GM18870 (cell line): Measurements from ENCODE around the gene CERCAM.
"Not testable (repeated sequence)": the region's sequence is repeated elsewhere in the genome, so short reads cannot be mapped to it uniquely, and the experiment has no call there.

Experiments used
- ATAC-seq: cut with Tn5 transposase; IDR thresholded peaks from one replicate; pipeline ENCODE4 v1.9.1; 2021; ENCODE audit warnings: moderate library complexity; ENCODE audit not compliant: unreplicated experiment

The CERCAM gene

DNA sequence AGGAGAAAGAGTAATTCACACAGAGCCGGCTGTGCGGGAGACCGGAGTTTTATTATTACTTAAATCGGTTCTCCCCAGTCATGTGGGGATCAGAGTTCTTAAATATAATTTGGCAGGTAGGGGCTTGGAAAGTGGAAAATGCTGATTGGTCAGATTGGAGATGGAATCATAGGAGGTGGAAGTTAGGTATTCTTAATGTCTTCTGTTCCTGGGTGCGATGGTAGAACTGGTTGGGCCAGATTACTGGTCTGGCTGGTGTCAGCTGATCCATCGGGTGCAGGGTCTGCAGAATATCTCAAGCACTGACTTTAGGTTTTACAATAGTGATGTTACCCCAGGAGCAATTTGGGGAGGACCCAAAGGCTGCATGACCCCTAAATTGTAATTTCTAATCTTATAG, 4.6 kb upstream of the CERCAM start:
- no peak for ATAC-seq

DNA sequence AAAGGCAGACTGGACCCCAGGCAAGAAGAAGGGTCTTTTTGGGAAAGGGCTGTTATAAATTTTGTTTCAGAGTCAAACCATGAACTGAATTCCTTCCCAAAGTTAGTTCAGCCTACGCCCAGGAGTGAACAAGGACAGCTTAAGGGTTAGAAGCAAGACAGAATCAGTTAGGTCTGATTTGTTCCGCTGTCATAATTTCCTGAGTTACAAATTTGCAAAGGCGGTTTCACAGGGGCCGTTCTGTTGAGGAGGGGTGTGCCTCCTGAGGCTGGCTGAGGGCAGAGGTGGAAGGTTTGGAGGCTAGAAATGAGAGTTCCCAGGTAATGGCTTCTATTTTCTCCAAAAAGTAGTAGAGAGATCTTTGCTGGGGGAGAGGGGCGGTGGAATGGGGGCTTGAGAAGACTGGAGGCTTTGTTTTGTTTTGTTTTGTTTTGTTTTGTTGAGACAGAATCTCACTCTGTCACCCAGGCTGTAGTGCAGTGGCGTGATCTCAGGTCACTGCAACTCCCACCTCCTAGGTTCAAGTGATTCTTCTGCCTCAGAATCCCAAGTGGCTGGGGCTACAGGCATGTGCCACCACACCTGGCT, 4.1 kb upstream of the CERCAM start:
- ATAC-seq = no peak

DNA sequence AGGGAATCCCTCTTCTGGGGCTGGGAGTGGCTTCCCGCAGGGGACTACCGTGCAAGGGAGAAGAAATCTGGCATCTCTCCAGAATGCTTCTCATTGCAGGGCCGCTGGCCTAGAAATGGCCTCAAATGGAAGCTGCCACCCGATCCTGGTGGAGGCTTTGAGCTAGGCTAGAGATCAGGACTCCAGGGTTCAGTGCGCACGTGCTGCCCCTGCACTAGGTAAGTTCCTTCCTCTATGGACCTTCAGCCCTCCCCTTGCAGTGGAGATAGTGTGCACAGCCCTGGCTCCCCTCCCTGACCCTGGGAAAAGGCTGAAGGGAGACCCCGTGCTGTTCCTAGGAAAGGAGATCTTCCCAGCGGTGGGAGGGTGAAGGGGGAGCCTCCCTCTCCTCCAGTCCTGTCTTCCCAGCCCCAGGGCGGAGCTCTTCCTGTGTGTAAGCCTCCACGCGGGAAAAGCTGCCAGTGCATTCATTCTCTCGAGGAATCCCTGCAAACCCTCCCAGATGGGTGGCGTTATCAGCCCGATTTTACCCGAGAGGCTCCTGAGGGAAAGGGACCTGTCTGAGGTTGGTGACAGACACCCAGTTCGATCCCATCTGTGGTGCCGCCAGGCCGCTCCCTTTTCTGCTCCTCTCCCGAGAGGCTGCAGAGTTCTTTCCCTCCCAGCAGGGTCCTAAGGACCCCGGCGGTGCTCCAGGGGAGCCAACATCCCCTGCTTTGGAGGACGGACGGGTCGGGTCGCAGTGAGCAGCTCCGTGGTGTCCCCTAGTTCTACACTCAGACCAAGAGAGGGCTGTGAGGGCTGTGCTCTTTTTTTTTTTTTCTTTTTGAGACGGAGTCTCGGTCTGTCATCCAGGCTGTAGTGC, 1.4 kb upstream of the CERCAM start:
- no peak for ATAC-seq

DNA sequence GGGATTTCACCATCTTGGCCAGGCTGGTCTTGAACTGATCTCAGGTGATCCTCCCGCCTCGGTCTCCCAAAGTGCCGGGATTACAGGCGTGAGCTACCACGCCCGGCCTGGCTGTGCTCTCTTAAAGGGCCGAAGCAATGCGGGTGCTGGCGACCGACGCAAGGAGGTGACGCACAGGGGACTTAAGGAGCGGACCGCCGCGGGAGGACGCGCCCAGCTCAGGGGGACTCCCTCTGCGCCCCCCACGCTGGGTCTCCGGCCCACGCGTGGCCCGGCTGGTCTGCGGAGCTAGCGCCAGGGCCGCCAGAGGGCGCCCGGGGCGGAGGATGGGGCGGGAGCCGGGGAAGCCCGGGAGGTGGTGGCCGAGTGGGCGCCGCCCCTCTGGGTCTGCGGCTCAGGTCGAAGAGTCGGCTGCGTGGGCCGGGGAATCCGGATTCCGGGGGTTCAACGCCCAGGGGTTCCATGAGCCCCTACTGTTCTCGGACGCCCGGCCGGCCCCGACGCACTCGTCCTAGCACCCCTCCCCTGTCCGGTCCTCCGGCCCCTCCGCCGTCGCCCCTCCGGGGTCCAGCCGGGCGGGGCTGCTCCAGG, 502 bp upstream of the CERCAM start:
- no peak for ATAC-seq

DNA sequence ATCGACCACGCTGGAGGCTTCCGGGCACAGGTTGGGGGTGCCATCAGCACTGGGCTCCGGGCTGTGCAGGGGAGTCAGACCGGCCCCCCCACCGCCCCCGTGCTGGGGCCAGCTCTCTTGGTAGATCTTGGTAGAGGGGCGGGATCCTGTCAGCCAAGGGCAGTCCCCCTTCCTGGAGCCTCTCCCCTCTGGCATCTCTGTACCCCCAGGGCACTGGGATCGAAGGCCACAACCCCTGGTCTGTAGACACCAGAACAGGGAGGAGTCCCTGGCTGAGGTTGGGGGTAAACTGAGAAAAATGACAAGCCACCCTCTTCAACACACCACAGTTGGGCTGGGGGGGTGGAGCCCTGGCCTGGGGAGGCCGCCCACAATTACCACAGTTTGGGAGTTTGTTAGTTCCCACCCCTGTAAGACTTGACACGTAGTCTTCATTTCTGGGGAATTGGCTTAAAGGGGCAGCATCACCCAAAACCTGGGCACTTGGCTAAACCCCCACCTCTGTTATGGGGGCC, 882 bp downstream of the CERCAM start:
- no peak for ATAC-seq

DNA sequence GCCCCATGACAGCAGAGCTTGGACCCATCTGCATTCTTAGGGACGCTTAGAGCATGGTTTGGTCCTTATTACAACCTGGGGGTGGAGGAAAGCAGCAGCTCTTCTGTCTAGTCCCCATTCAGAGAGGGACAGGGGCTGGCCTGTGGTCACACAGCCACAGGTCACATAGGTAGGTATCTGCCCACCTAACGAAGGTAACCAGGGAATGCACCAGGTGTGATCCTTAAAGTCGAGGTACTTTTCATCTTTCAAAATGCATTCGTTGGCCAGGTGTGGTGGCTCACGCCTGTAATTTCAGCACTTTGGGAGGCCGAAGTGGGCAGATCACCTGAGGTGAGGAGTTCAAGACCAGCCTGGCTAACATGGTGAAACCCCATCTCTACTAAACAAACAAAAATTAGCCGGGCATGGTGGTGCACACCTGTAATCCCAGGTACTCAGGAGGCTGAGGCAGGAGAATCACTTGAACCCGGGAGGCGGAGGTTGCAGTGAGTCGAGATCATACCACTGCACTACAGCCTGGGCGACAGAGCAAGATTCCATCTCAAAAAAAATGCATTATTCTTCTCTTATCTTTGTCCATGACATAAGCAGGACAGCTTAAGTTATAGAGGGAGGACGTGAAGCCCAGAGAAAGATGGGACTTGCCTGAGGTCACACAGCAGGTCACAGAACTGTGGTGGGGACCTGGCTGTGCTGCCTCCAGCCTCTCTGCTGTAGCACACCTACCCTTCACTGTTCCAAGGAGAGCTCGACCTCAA, 1.5 kb downstream of the CERCAM start:
- ATAC-seq = not testable (repeated sequence)

DNA sequence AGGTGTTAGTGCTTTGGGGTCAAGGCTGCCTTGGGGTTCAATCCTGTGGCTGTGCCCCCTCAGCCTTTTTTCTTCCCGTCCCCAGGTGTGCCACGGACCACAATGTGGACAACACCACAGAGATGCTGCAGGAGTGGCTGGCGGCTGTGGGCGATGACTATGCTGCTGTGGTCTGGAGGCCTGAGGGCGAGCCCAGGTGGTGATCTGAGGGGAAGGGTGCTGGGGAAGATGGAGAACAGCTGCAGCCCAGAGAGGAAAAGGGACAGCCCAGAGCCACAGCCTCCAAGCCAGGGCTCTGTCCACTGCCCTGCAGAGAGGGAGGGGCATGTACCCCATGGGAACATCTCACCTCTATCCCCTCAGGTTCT, 2.1 kb downstream of the CERCAM start:
- no peak for ATAC-seq

DNA sequence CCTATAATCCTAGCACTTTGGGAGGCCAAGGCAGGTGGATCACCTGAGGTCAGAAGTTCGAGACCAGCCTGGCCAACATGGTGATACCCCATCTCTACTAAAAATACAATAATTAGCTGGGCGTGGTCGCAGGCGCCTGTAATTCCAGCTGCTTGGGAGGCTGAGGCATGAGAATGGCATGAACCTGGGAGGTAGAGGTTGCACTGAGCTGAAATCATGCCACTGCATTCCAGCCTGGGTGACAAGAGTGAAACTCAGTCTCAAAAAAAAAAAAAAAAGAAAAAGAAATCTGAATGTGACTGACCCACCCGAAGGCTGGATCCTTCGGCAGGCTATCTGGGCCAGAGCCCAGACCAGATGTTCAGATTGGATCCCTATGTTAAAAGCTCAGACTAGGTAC, 2.7 kb downstream of the CERCAM start:
- not testable (repeated sequence) for ATAC-seq

DNA sequence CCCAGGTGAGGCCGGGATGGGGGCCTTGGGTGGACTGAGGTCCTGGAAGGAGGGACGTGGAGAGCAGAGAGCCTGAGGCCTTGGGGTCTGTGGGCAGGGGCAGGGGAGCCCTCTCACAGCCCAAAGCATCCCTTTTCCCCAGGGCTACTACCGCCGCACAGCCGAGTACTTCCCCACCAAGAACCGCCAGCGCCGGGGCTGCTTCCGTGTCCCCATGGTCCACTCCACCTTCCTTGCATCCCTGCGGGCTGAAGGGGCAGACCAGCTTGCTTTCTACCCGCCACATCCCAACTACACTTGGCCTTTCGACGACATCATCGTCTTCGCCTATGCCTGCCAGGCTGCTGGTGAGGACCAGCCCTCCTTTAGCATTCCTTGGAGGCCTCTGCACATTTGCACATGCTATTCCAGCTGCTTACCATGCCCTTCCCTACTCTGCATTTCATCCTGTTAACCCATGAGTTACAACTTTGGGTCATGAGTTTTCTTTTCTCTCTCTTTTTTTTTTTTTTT, 3.7 kb downstream of the CERCAM start:
- no peak for ATAC-seq

DNA sequence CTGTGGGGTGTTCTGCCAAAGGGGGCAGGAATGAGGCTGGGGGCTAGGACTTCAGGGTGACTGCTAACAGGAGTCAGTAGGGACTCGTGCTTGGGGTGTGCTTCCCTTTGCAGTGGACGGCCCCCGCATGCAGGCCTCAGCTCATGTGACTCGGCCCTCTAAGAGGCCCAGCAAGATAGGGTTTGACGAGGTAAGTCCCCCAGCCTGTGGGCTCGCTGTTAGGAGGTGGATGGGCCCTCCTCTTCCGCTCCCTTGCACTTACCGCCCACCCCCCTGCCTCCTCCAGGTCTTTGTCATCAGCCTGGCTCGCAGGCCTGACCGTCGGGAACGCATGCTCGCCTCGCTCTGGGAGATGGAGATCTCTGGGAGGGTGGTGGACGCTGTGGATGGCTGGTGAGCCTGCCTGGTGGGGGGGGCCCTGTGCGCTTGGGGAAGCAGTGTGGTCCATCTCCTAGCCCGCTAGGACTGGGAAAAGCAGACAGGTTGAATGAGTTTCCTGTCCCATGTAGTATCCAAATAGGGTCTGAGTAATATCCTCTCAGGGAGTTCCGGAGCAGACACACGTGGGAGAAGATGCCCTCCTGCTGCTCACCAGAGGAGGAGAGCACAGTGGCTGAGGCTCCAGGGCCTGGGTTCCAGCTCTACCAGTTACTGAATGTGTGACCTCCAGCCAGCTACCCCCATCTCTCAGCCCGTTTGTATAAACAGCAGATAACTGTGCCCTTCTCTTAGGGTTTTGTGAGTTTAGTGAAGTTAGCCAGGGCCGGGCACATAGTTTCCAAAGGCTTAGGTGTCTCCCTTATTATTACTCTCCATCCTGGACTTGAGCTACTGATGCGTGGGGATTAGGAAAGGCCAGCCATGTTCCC, 8.2 kb downstream of the CERCAM start:
- ATAC-seq = no peak

DNA sequence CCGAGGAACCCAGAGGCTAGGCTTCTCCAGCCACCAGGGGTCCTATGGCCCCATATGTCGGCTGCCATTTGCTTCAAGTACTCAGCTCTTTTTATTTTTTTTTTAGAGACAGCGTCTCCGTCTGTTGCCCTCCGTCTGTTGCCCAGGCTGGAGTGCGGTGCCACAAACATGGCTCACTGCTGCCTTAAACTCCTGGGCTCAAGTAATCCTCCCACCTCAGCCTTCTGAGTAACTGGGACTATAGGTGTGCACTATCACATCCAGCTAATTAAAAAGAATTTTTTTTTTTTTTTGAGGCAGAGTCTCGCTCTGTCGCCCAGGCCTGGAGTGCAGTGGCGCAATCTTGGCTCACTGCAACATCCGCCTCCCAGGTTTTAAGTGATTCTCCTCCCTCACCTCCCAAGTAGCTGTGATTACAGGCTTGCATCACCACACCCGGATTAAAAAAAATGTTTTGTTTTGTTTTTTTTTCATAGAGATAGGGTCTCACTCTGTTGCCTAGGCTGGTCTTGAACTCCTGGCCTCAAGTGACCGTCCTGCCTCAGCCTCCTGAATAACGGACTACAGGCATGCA, 8.9 kb downstream of the CERCAM start:
- no peak for ATAC-seq

DNA sequence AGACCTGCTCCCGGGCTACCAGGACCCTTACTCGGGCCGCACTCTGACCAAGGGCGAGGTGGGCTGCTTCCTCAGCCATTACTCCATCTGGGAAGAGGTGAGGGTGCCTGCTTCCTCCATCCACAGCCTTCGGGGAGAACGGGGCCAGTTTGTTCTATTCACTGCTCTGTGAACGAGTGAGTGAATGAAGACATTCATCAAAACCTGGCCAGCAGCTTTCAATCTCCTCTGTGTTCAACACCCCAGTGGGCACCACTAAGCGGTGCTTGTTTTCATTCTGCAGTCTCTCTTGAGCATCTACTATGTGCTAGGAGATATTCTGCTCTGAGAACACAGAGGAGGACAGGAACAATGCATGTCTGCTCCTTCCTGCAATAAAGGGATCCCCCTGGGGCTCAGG, 10.6 kb downstream of the CERCAM start:
- ATAC-seq = no peak

DNA sequence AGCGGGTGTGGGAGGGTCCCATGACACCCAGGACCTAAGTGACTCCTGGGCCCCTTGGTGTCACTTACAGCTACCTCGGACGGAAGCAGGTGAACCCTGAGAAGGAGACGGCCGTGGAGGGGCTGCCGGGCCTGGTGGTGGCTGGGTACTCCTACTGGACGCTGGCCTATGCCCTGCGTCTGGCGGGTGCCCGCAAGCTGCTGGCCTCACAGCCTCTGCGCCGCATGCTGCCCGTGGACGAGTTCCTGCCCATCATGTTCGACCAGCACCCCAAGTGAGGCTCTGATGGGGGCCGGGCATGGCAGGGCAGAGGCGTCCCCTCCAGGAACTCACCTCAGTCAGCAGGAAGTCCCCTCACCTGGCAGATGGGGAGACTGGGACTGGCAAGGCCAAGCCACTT, 13.7 kb downstream of the CERCAM start:
- ATAC-seq = no peak

DNA sequence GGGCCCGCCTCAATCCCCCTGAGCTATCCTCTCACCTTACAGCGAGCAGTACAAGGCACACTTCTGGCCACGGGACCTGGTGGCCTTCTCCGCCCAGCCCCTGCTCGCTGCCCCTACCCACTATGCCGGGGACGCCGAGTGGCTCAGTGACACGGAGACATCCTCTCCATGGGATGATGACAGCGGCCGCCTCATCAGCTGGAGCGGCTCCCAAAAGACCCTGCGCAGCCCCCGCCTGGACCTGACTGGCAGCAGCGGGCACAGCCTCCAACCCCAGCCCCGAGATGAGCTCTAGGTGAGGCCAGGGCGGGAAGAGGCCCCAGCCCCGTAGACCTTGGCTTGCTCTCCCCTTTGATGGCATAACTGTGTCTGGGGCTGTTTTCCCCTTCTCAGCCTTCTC, 15.0 kb downstream of the CERCAM start:
- no peak for ATAC-seq

DNA sequence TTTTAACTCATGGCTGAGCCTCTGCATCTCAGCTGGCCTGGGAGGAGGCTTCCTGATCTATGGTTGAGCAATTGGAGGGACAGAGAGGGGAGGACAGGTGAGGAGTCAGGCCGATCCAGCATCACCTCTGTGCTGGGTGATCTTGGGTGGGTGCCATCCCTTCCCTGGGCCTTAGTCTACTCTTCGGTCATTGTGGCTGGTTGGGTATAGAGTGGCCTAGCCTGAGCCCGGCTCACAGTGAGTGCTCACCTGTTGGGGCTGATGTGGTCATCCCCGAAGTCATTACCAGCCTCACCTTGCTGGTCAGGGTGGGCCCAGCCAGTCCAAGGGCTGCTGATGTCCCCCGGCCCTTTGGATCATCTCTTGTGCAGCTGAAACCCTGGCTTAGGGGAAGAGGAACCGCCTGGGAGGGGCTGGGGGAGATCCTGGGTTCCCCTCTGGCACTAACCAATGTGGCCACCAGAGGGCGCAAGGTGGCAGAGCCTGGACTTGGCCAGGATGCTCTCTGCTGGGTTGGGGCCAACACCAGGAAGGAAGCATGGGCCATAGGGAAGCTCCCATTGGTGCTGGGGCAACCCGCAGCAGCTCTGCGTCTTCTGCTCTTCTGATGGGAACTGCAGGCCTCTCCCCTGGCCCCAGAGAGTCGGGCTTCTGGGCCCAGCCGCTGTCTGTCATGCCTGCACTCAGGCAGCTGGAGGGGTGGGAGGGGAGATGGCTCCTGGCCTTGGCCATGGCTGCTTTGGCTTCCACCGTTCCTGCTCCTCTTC, 17.9 kb downstream of the CERCAM start:
- no peak for ATAC-seq

DNA sequence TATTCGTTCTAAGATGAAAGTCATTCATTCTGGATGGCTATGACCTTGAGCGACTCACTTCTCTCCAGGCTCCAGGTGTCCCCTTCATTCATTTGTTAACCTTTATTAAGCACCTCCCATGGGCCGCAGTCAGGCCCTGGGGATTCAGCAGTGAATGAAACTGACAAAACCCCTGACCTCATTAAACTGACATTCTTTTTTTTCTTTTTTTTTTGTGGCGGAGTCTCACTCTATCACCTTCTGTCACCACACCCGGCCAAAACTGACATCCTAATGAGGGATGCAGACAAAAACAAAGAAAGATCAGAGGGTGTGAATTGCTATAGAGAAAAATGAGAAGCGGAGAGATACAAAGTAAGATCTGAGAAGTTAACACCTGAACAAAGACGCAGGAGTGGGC, 18.6 kb downstream of the CERCAM start:
- no peak for ATAC-seq

DNA sequence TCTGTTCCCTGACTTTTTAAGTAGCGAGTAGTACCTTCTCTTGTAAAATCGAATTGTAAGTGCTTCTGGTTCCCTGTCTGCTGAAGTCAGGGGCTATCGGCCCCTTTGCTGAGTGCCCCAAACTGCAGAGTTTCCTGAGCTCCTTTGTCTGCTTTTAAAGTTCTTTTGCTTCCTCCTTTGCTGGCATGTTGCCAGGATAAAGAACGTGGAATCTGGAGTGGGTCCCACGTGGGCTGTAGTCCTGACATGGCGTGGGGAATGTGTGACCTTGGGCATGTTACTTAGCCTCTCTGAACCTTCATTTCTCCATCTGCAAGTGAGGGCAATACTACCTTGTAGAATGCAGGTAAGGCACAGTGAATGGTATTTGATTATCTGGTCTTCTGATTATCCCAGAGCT, 21.5 kb downstream of the CERCAM start:
- ATAC-seq = no peak

DNA sequence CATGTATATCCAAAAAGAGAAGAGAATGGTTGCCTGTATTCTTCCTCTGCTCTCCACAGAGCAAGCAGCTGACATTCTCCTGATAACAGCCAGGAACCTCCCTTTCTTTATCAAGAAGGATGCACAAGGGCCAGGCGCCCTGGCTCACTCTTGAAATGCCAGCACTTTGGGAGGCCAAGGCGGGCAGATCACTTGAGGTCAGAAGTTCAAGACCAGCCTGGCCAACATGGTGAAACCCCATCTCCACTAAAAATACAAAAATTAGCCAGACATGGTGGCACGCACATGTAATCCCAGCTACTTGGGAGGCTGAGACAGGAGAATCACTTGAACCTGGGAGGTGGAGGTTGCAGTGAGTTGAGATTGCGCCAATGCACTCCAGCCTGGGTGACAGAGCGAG, 25.8 kb downstream of the CERCAM start:
- not testable (repeated sequence) for ATAC-seq

DNA sequence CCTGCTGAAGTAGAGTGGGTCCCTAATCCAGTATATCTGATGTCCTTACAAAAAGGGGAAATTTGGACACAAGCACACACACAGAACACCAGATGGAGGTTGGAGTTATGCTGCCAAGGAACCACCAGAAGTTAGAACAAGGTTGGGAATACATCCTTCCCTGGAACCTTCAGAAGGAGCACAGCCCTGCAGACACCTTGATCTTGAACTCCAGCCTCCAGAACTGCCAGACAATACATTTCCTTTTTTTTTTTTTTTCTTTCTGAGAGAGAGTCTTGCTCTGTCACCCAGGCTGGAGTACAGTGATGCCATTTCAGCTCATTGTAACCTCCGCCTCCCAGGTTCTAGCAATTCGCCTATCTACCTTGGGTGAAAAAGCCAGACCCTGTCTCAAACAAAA, 28.1 kb downstream of the CERCAM start:
- ATAC-seq = no peak
